ENCODE data around the gene PPP1CA.

Gene PPP1CA

GRCh38 chr11:67401495-67402191, at the start of gene PPP1CA:
PPP1CA (minus strand) TSS chr11:67401858; CDS start chr11:67401782, 76 bp downstream.
- FAIRE-seq, result no peak

- no peak for FAIRE-seq
Measured at GRCh38 chr11:67450796-67451657, 49.4 kb upstream of the PPP1CA start.

GRCh38 chr11:67449116-67449844, 47.6 kb upstream of the PPP1CA start:
- no peak for FAIRE-seq

- no peak for FAIRE-seq
Measured at GRCh38 chr11:67448220-67448609, 46.6 kb upstream of the PPP1CA start.

GRCh38 chr11:67445515-67445914, 43.9 kb upstream of the PPP1CA start:
- FAIRE-seq, result no peak

GRCh38 chr11:67442504-67443404, 41.1 kb upstream of the PPP1CA start:
- no peak for FAIRE-seq

- FAIRE-seq, result no peak
Measured at GRCh38 chr11:67441731-67442351, 40.2 kb upstream of the PPP1CA start.

GRCh38 chr11:67441098-67441563, 39.5 kb upstream of the PPP1CA start:
- FAIRE-seq, result no peak

- FAIRE-seq, result no peak
Measured at GRCh38 chr11:67440229-67441097, 38.8 kb upstream of the PPP1CA start.

GRCh38 chr11:67439321-67440228, 37.9 kb upstream of the PPP1CA start:
- FAIRE-seq, result no peak

- FAIRE-seq, result no peak
Measured at GRCh38 chr11:67438158-67438902, 36.7 kb upstream of the PPP1CA start.

GRCh38 chr11:67437809-67438157, 36.1 kb upstream of the PPP1CA start:
- no peak for FAIRE-seq

GRCh38 chr11:67437082-67437808, 35.6 kb upstream of the PPP1CA start, which contains the start of gene PTPRCAP:
PTPRCAP (minus strand) TSS chr11:67437682; CDS start chr11:67437619, 63 bp downstream.
- FAIRE-seq, result no peak

GRCh38 chr11:67436459-67437081, 34.9 kb upstream of the PPP1CA start:
- no peak for FAIRE-seq

- FAIRE-seq, result no peak
Measured at GRCh38 chr11:67435727-67436458, 34.2 kb upstream of the PPP1CA start.

GRCh38 chr11:67435031-67435726, 33.5 kb upstream of the PPP1CA start:
- FAIRE-seq, result no peak
